Measurements from ENCODE around the gene CLSTN2.

Gene CLSTN2

DNA sequence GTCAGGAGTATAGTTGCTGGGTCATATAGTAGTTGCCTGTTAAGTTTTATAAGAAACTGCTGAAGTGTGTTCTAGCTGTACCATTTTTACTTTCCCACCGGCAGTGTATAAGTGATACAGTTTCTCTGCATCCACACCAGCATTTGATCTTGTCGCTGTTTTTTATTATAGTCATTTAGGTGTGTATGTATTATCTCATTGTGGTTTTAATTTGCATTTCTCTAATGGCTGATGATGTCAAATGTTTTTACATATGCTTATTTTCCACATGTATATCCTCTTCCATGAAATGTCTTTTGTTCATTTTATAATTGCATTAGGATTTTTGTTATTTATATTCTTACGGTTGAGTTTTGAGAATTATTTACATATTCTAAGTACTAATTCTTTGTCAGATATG, 254.3 kb downstream of the CLSTN2 start:
- TF ChIP-seq POU2F2 (IDR thresholded peaks at IDR 0.05; ENCODE audit: low read depth, low read length) = no peak
- TF ChIP-seq PAX5 (IDR thresholded peaks at IDR 0.05; ENCODE audit: insufficient read depth, low read length, severe bottlenecking) = no peak
- no peak for TF ChIP-seq POLR2AphosphoS5 (IDR thresholded peaks at IDR 0.05; ENCODE audit: low read depth, low read length)
- no peak for TF ChIP-seq TAF1 (IDR thresholded peaks at IDR 0.05; ENCODE audit: low read depth, low read length)
- TF ChIP-seq POLR2A (IDR thresholded peaks at IDR 0.05; ENCODE audit: low read depth, low read length) = no peak
- TF ChIP-seq SPI1 (IDR thresholded peaks at IDR 0.05; ENCODE audit: low read depth, low read length) = no peak
- no peak for DNase-seq (ENCODE audit: insufficient read length, low spot score)
- FAIRE-seq = no peak

DNA sequence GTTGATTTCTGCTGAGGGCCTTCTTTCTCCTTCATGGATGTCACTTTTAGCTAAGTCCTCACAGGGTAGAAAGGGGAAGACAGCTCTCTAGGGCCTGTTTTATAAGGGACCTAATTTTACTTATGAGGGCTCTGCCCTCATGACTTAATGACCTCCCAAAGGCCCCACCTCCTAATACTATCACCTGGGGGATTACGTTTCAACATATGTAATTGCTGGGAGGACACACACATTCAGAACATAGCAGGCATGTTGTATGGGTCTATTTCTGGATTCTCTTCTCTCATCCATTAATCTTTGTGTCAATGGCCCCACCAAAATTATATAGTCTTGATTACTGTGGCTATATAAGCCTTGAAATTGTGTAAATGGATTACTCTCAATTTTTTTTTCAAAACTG, 255.0 kb downstream of the CLSTN2 start:
- TF ChIP-seq SPI1 (IDR thresholded peaks at IDR 0.05; ENCODE audit: low read depth, low read length) = no peak
- no peak for TF ChIP-seq TAF1 (IDR thresholded peaks at IDR 0.05; ENCODE audit: low read depth, low read length)
- no peak for TF ChIP-seq POLR2AphosphoS5 (IDR thresholded peaks at IDR 0.05; ENCODE audit: low read depth, low read length)
- no peak for TF ChIP-seq POU2F2 (IDR thresholded peaks at IDR 0.05; ENCODE audit: low read depth, low read length)
- no peak for TF ChIP-seq PAX5 (IDR thresholded peaks at IDR 0.05; ENCODE audit: insufficient read depth, low read length, severe bottlenecking)
- no peak for TF ChIP-seq POLR2A (IDR thresholded peaks at IDR 0.05; ENCODE audit: low read depth, low read length)
- DNase-seq (ENCODE audit: insufficient read length, low spot score) = no peak
- no peak for FAIRE-seq

DNA sequence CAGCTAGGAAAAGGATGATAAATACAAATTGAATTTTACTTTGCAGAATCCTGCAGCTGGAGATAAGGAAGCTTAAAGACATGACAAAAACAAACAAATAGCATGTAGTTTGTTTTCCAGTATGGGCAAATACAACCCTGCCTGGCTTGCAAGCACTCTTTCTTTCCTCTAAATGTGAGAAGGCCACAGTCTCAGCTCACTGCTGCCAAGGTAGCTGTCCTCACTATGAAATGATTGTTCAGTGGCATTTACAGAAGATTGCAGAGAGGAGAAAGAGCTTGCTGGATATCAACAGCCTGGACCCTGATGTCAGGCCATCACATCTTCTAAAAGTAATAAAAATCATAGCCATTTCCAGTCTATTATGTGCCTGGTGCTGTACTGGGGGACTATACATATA, 262.0 kb downstream of the CLSTN2 start:
- no peak for FAIRE-seq
- no peak for DNase-seq (ENCODE audit: insufficient read length, low spot score)
- TF ChIP-seq POU2F2 (IDR thresholded peaks at IDR 0.05; ENCODE audit: low read depth, low read length) (no peak), POLR2AphosphoS5 (IDR thresholded peaks at IDR 0.05; ENCODE audit: low read depth, low read length) (no peak), SPI1 (IDR thresholded peaks at IDR 0.05; ENCODE audit: low read depth, low read length) (no peak), POLR2A (IDR thresholded peaks at IDR 0.05; ENCODE audit: low read depth, low read length) (no peak), PAX5 (IDR thresholded peaks at IDR 0.05; ENCODE audit: insufficient read depth, low read length, severe bottlenecking) (no peak), TAF1 (IDR thresholded peaks at IDR 0.05; ENCODE audit: low read depth, low read length) (no peak)

DNA sequence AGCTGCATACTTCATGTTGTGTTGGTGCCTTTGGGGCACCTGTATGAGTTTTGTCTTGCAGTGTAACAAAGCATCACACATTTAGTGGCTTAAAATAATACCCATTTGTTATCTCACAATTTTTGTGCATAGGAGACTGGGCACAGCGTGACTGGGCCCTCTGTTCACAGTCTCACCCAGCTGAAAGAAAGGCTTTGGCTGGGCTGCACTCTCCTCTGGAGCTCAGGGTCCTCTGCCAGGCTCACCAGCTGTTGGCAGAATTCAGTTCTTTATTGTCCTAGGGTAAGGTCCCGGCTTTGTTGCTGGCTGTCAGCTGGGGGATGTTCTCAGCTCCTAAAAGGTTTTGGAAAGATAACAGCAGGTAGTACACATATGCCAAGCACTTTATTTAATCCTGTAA, 263.3 kb downstream of the CLSTN2 start:
- no peak for TF ChIP-seq POU2F2 (IDR thresholded peaks at IDR 0.05; ENCODE audit: low read depth, low read length)
- no peak for TF ChIP-seq POLR2AphosphoS5 (IDR thresholded peaks at IDR 0.05; ENCODE audit: low read depth, low read length)
- no peak for TF ChIP-seq SPI1 (IDR thresholded peaks at IDR 0.05; ENCODE audit: low read depth, low read length)
- TF ChIP-seq PAX5 (IDR thresholded peaks at IDR 0.05; ENCODE audit: insufficient read depth, low read length, severe bottlenecking) = no peak
- TF ChIP-seq POLR2A (IDR thresholded peaks at IDR 0.05; ENCODE audit: low read depth, low read length) = no peak
- no peak for TF ChIP-seq TAF1 (IDR thresholded peaks at IDR 0.05; ENCODE audit: low read depth, low read length)
- no peak for FAIRE-seq
- DNase-seq (ENCODE audit: insufficient read length, low spot score) = no peak

DNA sequence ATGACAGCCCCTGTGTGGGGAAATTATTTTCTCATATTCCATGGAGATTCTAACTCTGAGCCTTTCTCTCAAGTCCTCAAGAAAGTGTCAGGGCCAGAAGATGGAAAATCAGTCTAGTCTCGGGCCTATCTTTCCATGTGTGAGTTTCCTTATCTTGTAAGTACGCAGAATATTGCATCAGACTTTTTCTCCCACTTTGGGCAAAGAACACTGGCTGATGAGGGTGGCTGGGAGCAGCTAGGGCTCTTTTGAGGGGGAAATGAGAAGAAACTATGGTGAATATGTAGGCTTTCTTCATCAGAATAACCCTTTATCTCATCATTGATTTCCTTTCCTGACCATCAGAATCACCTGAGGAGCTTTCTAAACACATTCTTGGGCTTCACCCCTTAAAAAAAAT, 264.0 kb downstream of the CLSTN2 start:
- DNase-seq (ENCODE audit: insufficient read length, low spot score) (no peak), FAIRE-seq (no peak)
- no peak for TF ChIP-seq SPI1 (IDR thresholded peaks at IDR 0.05; ENCODE audit: low read depth, low read length)
- no peak for TF ChIP-seq POU2F2 (IDR thresholded peaks at IDR 0.05; ENCODE audit: low read depth, low read length)
- no peak for TF ChIP-seq TAF1 (IDR thresholded peaks at IDR 0.05; ENCODE audit: low read depth, low read length)
- TF ChIP-seq PAX5 (IDR thresholded peaks at IDR 0.05; ENCODE audit: insufficient read depth, low read length, severe bottlenecking) = no peak
- no peak for TF ChIP-seq POLR2A (IDR thresholded peaks at IDR 0.05; ENCODE audit: low read depth, low read length)
- TF ChIP-seq POLR2AphosphoS5 (IDR thresholded peaks at IDR 0.05; ENCODE audit: low read depth, low read length) = no peak

DNA sequence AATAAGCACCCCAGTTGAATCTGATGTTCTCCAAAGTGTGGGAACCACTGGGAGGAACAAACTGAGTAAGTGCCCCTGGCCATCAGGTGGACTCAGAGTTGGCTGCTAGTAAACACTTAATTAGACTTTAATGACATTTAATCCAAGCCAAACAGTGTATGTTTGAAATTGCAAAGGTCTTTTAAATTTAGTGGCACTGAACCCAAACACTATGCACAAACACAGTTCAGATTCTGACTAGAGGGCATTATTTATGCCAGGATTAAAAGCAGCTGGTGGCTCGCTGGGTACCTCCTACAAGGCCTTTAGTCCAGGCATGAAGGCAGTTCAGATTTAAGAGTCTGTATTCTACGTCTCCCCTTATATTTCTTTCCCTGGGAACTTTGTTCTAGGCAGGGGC, 264.8 kb downstream of the CLSTN2 start:
- DNase-seq (ENCODE audit: insufficient read length, low spot score) (no peak), FAIRE-seq (no peak)
- TF ChIP-seq POLR2A (IDR thresholded peaks at IDR 0.05; ENCODE audit: low read depth, low read length) = no peak
- TF ChIP-seq TAF1 (IDR thresholded peaks at IDR 0.05; ENCODE audit: low read depth, low read length) = no peak
- TF ChIP-seq PAX5 (IDR thresholded peaks at IDR 0.05; ENCODE audit: insufficient read depth, low read length, severe bottlenecking) = no peak
- TF ChIP-seq POU2F2 (IDR thresholded peaks at IDR 0.05; ENCODE audit: low read depth, low read length) = no peak
- TF ChIP-seq SPI1 (IDR thresholded peaks at IDR 0.05; ENCODE audit: low read depth, low read length) = no peak
- TF ChIP-seq POLR2AphosphoS5 (IDR thresholded peaks at IDR 0.05; ENCODE audit: low read depth, low read length) = no peak

DNA sequence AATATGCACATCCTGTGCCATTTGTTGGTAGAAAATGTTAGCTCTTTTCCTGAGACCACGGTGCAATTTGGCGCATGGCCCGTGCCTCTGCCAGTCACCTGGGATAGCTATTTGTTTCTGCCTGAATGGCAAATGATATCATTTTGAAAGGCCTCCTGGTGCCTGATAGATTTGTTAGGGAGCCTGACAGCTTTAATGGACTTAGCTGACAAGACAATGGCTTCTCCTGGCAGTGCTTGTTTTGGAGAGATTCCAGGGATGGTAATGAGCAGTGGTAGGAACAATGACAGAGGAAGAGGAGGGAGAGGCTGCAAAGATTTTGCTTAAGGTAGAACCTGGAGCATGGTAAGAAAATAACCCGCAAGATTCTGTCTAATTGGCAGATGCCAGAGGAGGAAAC, 268.5 kb downstream of the CLSTN2 start:
- FAIRE-seq = no peak
- TF ChIP-seq PAX5 (IDR thresholded peaks at IDR 0.05; ENCODE audit: insufficient read depth, low read length, severe bottlenecking) = no peak
- no peak for TF ChIP-seq POLR2A (IDR thresholded peaks at IDR 0.05; ENCODE audit: low read depth, low read length)
- no peak for TF ChIP-seq SPI1 (IDR thresholded peaks at IDR 0.05; ENCODE audit: low read depth, low read length)
- TF ChIP-seq TAF1 (IDR thresholded peaks at IDR 0.05; ENCODE audit: low read depth, low read length) = no peak
- TF ChIP-seq POU2F2 (IDR thresholded peaks at IDR 0.05; ENCODE audit: low read depth, low read length) = no peak
- no peak for TF ChIP-seq POLR2AphosphoS5 (IDR thresholded peaks at IDR 0.05; ENCODE audit: low read depth, low read length)
- no peak for DNase-seq (ENCODE audit: insufficient read length, low spot score)

DNA sequence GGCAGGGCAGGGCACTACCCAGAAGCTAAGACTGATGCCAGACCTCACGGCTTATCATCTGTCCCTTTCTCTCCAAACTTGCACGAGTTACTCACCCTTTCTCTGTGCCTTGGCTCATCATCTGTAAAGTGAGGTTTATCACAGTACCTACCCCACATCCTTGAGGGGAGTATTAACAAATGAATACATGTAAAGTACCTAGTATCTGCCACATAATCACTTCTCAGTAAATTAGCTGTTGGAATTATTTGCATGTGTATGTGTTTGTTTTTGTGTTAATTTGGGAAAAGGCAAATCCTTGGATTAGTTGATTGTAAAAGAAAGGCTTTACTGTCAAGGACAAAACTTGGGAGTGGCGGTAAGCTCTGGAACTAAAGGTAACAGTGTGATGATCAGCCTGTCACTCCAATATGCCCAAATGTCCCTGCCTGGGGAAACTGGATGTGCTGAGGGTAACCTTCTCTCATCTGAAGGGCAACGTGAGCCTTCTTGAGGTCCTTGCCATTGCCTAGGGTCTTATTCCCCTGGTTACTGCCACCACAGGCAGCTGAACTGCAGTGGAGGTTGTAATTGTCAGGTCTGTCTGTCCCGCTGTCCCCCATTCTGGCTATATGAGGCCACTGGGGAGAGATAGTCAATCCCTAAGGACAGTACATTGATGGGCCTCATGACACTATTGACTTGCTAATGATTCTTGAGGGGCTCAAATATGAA, 269.4 kb downstream of the CLSTN2 start:
- FAIRE-seq = no peak
- no peak for DNase-seq (ENCODE audit: insufficient read length, low spot score)
- TF ChIP-seq PAX5 (IDR thresholded peaks at IDR 0.05; ENCODE audit: insufficient read depth, low read length, severe bottlenecking) (no peak), TAF1 (IDR thresholded peaks at IDR 0.05; ENCODE audit: low read depth, low read length) (no peak), POLR2AphosphoS5 (IDR thresholded peaks at IDR 0.05; ENCODE audit: low read depth, low read length) (no peak), POLR2A (IDR thresholded peaks at IDR 0.05; ENCODE audit: low read depth, low read length) (no peak), POU2F2 (IDR thresholded peaks at IDR 0.05; ENCODE audit: low read depth, low read length) (no peak), SPI1 (IDR thresholded peaks at IDR 0.05; ENCODE audit: low read depth, low read length) (no peak)

DNA sequence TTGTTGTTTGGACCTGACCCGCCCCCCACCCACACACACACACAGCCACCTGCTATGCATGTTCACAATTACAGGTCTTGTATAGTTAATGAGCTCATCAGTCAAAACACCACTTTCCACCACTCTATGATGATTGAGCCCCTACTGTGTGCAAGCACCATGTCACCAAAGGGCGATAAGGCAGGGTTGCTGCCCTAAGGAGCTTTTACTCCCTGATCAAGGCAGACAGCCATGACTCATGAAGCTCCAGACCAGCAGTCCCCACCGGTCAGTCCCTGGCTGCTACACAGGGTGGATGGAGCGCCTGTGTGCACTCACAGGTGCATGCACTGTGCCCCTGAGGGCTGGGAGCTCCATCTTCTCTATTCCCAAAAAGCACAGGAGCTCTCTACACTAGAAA, 270.6 kb downstream of the CLSTN2 start:
- no peak for TF ChIP-seq PAX5 (IDR thresholded peaks at IDR 0.05; ENCODE audit: insufficient read depth, low read length, severe bottlenecking)
- TF ChIP-seq SPI1 (IDR thresholded peaks at IDR 0.05; ENCODE audit: low read depth, low read length) = no peak
- TF ChIP-seq POLR2A (IDR thresholded peaks at IDR 0.05; ENCODE audit: low read depth, low read length) = no peak
- no peak for TF ChIP-seq POU2F2 (IDR thresholded peaks at IDR 0.05; ENCODE audit: low read depth, low read length)
- no peak for TF ChIP-seq TAF1 (IDR thresholded peaks at IDR 0.05; ENCODE audit: low read depth, low read length)
- TF ChIP-seq POLR2AphosphoS5 (IDR thresholded peaks at IDR 0.05; ENCODE audit: low read depth, low read length) = no peak
- no peak for DNase-seq (ENCODE audit: insufficient read length, low spot score)

More for the DNA sequence above, 270.6 kb downstream of the CLSTN2 start:
- no peak for FAIRE-seq
